Hematopoietic multipotent progenitor cell treated with erythropoietin and hydrocortisone succinate and interleukin-3 and kit ligand, for 4 days (in vitro differentiated cells): ENCODE data around the gene EIF5B.
A peak's percentile ranks its signal among the peaks of the same experiment; 100 is the strongest.

Source experiments
- DNase-seq: peaks from one replicate; pipeline ENCODE4 v3.0.0-alpha.2; 2015

EIF5B gene

DNA sequence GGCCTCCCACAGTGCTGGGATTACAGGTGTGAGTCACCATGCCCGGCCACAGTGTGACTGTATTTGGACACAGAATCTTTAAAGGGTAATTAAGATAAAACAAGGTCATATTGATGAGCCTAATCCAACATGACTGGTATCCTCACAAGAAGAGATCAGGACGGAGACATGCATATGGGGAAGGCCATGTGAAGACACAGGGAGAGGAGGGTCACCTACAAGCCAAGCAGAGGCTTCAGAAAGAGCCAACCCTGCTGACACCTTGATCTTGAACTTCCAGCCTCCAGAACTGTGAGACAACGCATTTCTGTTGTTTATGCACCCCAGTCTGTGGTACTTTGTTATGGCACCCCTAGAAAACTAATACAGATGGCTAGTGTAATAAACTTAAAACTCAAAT lies 80.2 kb downstream of the EIF5B start:
- no peak for DNase-seq

DNA sequence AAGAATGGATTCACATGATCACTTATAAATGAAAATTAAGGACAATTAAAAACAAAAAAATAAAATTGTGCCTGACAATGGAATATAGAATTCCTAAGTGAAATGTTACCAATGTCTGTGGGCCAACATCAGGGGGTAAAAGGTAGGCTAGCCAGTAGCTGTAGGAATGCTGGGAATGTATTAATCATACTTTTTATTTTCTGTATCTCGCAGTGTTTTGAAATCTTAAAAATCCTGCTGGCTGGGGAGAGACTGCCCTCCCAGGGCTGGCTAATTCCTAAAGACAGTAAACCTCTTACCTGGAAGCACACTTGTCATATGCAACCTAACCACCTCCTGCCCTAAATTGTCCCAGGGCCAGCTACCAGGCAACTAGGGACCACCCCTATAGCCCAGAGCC lies 82.8 kb downstream of the EIF5B start:
- DNase-seq, result no peak

- no peak for DNase-seq
Observed at GRCh38 chr2:99420751-99421299, 83.6 kb downstream of the EIF5B start.

GRCh38 chr2:99421469-99421868 lies 84.3 kb downstream of the EIF5B start:
- DNase-seq, result peak; percentile 28

GRCh38 chr2:99422599-99422998 lies 85.4 kb downstream of the EIF5B start:
- DNase-seq, result no peak

GRCh38 chr2:99424371-99424770 lies 87.2 kb downstream of the EIF5B start:
- DNase-seq, result no peak

GRCh38 chr2:99425022-99425421 lies 87.8 kb downstream of the EIF5B start:
- DNase-seq, result no peak

GRCh38 chr2:99430614-99431291 lies 93.6 kb downstream of the EIF5B start:
- no peak for DNase-seq

DNA sequence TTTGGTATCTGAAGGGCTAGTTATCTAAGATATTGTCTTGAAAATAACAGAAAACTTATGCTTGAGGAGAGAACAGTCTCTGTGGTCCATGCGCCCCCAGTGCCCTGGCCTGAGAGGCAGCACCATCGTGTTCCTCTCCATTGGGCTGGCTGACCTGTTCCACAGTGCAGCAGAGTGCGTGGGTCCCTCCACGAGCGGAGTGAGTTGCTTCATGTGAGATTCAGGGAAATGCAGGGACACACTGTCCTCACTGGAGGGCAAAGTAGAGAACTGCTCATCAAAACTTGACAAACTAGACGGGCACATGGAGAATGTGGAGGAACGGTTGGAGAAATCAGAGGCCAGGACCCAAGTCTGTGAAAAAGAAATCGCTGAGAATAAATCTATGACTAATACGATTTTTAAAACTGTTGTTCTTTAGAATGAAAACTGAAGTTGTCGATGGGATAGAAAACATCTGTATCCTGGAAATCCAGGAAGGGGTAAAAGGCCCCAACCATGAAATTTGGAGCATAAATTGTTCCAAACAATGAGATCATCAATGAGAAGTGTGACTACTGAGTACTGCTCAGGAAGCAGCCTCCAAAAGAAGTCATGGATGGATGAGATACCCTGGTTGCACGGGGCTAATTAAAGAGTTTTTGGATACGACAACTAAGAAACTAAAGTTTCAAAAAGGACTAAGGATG lies 94.5 kb downstream of the EIF5B start:
- DNase-seq, result no peak

DNA sequence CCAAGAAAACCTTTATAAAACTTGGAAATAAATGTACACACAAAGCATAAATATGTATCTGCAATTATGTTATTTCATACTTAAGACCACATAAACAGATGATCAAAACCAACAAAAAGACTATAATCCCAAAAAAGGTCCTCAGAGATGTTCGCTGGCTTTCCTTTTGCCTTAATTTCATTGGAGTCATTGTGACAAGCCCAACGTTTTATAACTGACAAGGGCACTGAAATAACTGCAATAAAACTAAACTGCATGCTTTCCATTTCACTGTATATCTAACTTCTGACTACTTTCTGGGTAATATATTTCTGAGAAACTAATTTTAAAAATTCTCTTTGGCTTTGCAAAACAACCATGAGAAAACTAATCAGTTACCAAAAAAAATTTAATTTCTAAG lies 96.2 kb downstream of the EIF5B start:
- no peak for DNase-seq

- DNase-seq, result no peak
Observed at GRCh38 chr2:99436874-99437273, 99.7 kb downstream of the EIF5B start.

DNA sequence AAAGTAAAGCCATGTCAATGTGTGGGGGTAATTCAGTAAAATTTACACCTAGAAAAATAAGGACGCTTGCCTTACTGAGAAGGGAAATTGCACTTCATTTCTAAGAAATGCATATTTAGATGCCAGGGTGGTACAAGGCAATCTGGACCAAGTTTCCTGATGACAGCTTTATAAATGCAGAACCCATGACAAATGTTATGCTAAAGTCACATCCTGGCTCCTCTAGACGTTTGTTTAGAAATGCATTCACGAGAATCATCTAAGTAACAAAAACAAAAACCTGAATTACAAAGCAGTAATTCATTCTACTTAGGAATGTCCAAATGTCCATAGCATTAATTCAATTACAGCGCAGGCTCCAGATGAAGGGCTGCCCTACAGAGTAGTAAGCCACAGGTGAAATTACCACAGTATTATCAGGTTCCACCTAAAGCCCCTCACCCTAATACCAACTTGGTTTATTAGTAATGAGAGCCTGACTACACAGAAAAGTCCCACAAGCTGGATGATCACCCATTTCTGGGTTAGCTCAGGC lies 102.8 kb downstream of the EIF5B start:
- DNase-seq, result no peak

GRCh38 chr2:99442837-99443236 lies 105.6 kb downstream of the EIF5B start:
- peak; percentile 63 for DNase-seq

- DNase-seq, result no peak
Observed at GRCh38 chr2:99444222-99444621, 107.0 kb downstream of the EIF5B start.

DNA sequence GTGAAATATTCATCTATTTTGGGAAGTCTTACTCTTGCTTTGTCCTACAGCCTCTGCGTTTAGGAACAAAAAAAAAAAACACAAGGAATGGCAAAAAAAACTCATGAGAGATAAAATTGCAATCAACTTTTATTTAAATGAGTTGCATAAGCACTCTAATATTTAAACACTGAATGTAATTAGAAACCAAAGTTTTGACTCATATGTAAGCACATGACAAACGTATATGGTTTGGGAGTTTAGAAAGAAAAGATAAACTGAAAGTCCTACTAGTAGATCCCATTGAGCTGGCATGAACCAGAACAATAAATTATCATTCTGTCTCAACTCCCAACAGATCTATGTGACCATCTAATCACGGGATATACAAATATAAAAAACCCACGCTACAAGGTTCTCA lies 107.9 kb downstream of the EIF5B start:
- no peak for DNase-seq

- DNase-seq, result no peak
Observed at GRCh38 chr2:99448556-99448955, 111.4 kb downstream of the EIF5B start.

DNA sequence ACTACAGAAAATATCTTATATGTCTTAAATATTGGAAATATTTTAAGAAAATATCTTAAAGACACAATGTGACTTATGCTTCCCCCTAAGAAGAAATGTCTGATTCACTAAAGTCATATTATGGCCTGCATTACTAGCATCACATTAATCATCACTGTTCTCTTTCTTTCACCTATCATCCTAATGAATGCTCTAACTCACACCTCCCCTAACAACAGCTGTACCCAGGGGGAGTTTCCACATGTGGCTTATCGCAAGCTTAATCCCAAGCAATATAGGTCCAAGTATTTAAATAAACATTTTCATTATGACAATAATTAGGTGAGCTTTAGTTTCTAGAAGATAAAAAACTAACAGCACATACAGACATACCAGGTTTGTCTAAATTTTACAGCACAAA lies 113.0 kb downstream of the EIF5B start:
- DNase-seq, result no peak
